ENCODE measurements around the gene NRCAM. TPM values are rescaled to one million over a fixed set of nuclear protein-coding genes. Genes with fewer than 3 reads are reported as not detected.

Gene NRCAM
- total and polyA plus RNA-seq, 8 donors: 10.6 to 36.7 (median 16.2) TPM

GRCh38 chr7:108109221-108109908, 346.9 kb downstream of the NRCAM start:
- H3K27ac ChIP-seq: no peak overlapping the region
- no peaks in the 10 kb centered on the region for H3K27me3 ChIP-seq
- H3K4me1 ChIP-seq: peaks cover 0 to 6% of the 10 kb centered on the region in 2 donors
- H3K9me3 ChIP-seq: no peaks in the 10 kb centered on the region
- DNase-seq (no peak), ATAC-seq (peak; percentile 77)
- H3K36me3 ChIP-seq: no peaks in the 10 kb centered on the region
- H3K4me3 ChIP-seq: no peak overlapping the region
- intact Hi-C loops (cut with DNase I): no loop called here
- peak in 1 of 2 donors; percentile 29 for TF ChIP-seq CTCF (IDR thresholded peaks at IDR 0.05)

- no peaks in the 10 kb centered on the region for H3K36me3 ChIP-seq
- intact Hi-C loops (cut with DNase I): no loop called here
- no peak overlapping the region for H3K27ac ChIP-seq
- DNase-seq: no peak
- TF ChIP-seq CTCF (IDR thresholded peaks at IDR 0.05): no peak
- H3K27me3 ChIP-seq: no peaks in the 10 kb centered on the region
- no peak for ATAC-seq
- H3K9me3 ChIP-seq: no peaks in the 10 kb centered on the region
- peaks cover 0 to 6% of the 10 kb centered on the region in 2 donors for H3K4me1 ChIP-seq
- no peak overlapping the region for H3K4me3 ChIP-seq
These were observed 348.1 kb downstream of the NRCAM start for GRCh38 chr7:108108131-108108530.

GRCh38 chr7:108104324-108104723, 351.9 kb downstream of the NRCAM start:
- ATAC-seq: no peak
- no peaks in the 10 kb centered on the region for H3K36me3 ChIP-seq
- no peaks in the 10 kb centered on the region for H3K27me3 ChIP-seq
- peaks cover 0 to 9% of the 10 kb centered on the region in 2 donors for H3K4me1 ChIP-seq
- no peak overlapping the region for H3K27ac ChIP-seq
- intact Hi-C loops (cut with DNase I): no loop called here
- H3K4me3 ChIP-seq: no peak overlapping the region
- DNase-seq: no peak
- no peak for TF ChIP-seq CTCF (IDR thresholded peaks at IDR 0.05)
- no peaks in the 10 kb centered on the region for H3K9me3 ChIP-seq

- no peak overlapping the region for H3K27ac ChIP-seq
- intact Hi-C loops (cut with DNase I): no loop called here
- ATAC-seq: no peak
These were observed 352.5 kb downstream of the NRCAM start for GRCh38 chr7:108103558-108104298.

More at GRCh38 chr7:108103558-108104298, 352.5 kb downstream of the NRCAM start:
- Histone ChIP-seq H3K4me3 (no peak overlapping the region), H3K9me3 (no peaks in the 10 kb centered on the region), H3K27me3 (no peaks in the 10 kb centered on the region), H3K36me3 (no peaks in the 10 kb centered on the region), H3K4me1 (peaks cover 0 to 9% of the 10 kb centered on the region in 2 donors)
- TF ChIP-seq CTCF (IDR thresholded peaks at IDR 0.05): no peak
- DNase-seq: no peak
